GM21619 (cell line): ENCODE data around the gene INSM1.
A peak's percentile ranks its signal among the peaks of the same experiment; 100 is the strongest.

Experiments
- ATAC-seq: cut with Tn5 transposase; IDR thresholded peaks from one replicate; pipeline ENCODE4 v1.9.1; 2021; ENCODE audit not compliant: unreplicated experiment

The INSM1 gene

GRCh38 chr20:20360464-20360863 is 7.4 kb upstream of the INSM1 start:
- ATAC-seq = peak; percentile 65

- no peak for ATAC-seq
These were observed 5.0 kb upstream of the INSM1 start for GRCh38 chr20:20362774-20363433.

- no peak for ATAC-seq
These were observed 4.5 kb upstream of the INSM1 start for GRCh38 chr20:20363434-20363798.

GRCh38 chr20:20363799-20364592 is 3.9 kb upstream of the INSM1 start:
- ATAC-seq = no peak

- no peak for ATAC-seq
These were observed 3.1 kb upstream of the INSM1 start for GRCh38 chr20:20364593-20365479.

GRCh38 chr20:20365480-20366161 is 2.3 kb upstream of the INSM1 start:
- ATAC-seq = no peak

- no peak for ATAC-seq
These were observed 1.4 kb upstream of the INSM1 start for GRCh38 chr20:20366551-20366875.

GRCh38 chr20:20366876-20367574 is 879 bp upstream of the INSM1 start:
- no peak for ATAC-seq

GRCh38 chr20:20368418-20369249 is 730 bp downstream of the INSM1 start:
- no peak for ATAC-seq

GRCh38 chr20:20369250-20370093 is 1.6 kb downstream of the INSM1 start:
- no peak for ATAC-seq

- no peak for ATAC-seq
These were observed 2.2 kb downstream of the INSM1 start for GRCh38 chr20:20370094-20370575.

- no peak for ATAC-seq
These were observed 3.2 kb downstream of the INSM1 start for GRCh38 chr20:20371083-20371482.

GRCh38 chr20:20371681-20372080 is 3.8 kb downstream of the INSM1 start:
- no peak for ATAC-seq

GRCh38 chr20:20373091-20373571 is 5.2 kb downstream of the INSM1 start:
- no peak for ATAC-seq

- ATAC-seq = no peak
These were observed 8.0 kb downstream of the INSM1 start for GRCh38 chr20:20375862-20376261.

- no peak for ATAC-seq
These were observed 18.3 kb downstream of the INSM1 start for GRCh38 chr20:20386192-20386591.

GRCh38 chr20:20390393-20390792 is 22.5 kb downstream of the INSM1 start:
- no peak for ATAC-seq

- no peak for ATAC-seq
These were observed 23.2 kb downstream of the INSM1 start for GRCh38 chr20:20391115-20391514.
